Measurements from ENCODE around the gene CCDC34. TPM values are rescaled to one million over a fixed set of nuclear protein-coding genes. Genes with fewer than 3 reads are reported as not detected.

Gene CCDC34
- total and polyA plus RNA-seq, 2 of the 8 experiments (the other 6 are each of a cell fraction or from before 2014, with no cell fraction given) = 7.7 to 24.3 TPM

- TF ChIP-seq SUZ12 (IDR thresholded peaks at IDR 0.05; ENCODE audit: low read length) = no peak
- no peak for TF ChIP-seq PHF8 (conservative IDR thresholded peaks at IDR 0.05; ENCODE audit: low read depth, low read length)
- no peak for TF ChIP-seq BCL11A (IDR thresholded peaks at IDR 0.05; ENCODE audit: low read depth in 2 of 2, low read length in 2 of 2)
- no peak for TF ChIP-seq USF2 (IDR thresholded peaks at IDR 0.05; ENCODE audit: low read length)
Observed at GRCh38 chr11:27380771-27381170, 17.8 kb upstream of the CCDC34 start (continued).

Measured in H1 (cell line).